T-cell (primary cell): ENCODE results near the gene MPZL2. TPM values are rescaled to one million over a fixed set of nuclear protein-coding genes. Genes with fewer than 3 reads are reported as not detected.

Experiments used
- ATAC-seq, 4 experiments: fragments of 200-7000 bp in 3 of 4; fragments of 150-1000 bp in 1 of 4; cut with Tn5 transposase; replicated peaks in 1 of 4; 1 replicate in 3 of 4; 2 replicates in 1 of 4; pipeline ENCODE4 v1.10.0; 2021; ENCODE audit warnings: moderate library complexity in 3 of 4, mild to moderate bottlenecking in 2 of 4, moderate number of reproducible peaks in 1 of 4
- CTCF ChIA-PET, 2 donors: fragments of 300-600 bp; sonication (Branson Sonifier 250); formaldehyde crosslinking; loops; one replicate each; lab custom pipeline; 2022; ENCODE audit warnings: antibody characterized with exemption in 2 of 2; lab: Charles Lee
- POLR2A ChIA-PET, 2 donors: fragments of 300-600 bp; sonication (Branson Sonifier 250); formaldehyde crosslinking; loops; one replicate each; lab custom pipeline; 2022; ENCODE audit warnings: antibody characterized with exemption in 2 of 2; lab: Charles Lee
- DNase-seq, 35 experiments: peaks; one replicate each; pipeline versions ENCODE4 v3.0.0 to v3.0.0-alpha.2; 2013 to 2023
- H3K27ac ChIP-seq: one replicate; pipeline ENCODE4 v1.5.1; 2013; ENCODE audit warnings: low read length
- H3K27me3 ChIP-seq, 2 experiments: replicated peaks in 1 of 2; 1 replicate in 1 of 2; 2 replicates in 1 of 2; pipeline versions ENCODE4 v1.6.1 to v1.7.0; 2013; ENCODE audit warnings: low read length in 1 of 2, mixed read lengths in 1 of 2; ENCODE audit not compliant: control insufficient read depth in 2 of 2, insufficient read depth in 2 of 2; ENCODE audit errors: extremely low read depth in 1 of 2
- H3K36me3 ChIP-seq, 2 donors: 1 replicate in 1 of 2; 2 replicates in 1 of 2; pipeline versions ENCODE4 v1.6.1 to v1.7.0; 2013; ENCODE audit warnings: low read length in 1 of 2; ENCODE audit not compliant: control insufficient read depth in 2 of 2, insufficient read depth in 1 of 2; ENCODE audit errors: extremely low read depth in 1 of 2
- H3K4me1 ChIP-seq, 2 experiments: 1 replicate in 1 of 2; 2 replicates in 1 of 2; pipeline versions ENCODE4 v1.6.1 to v1.7.0; 2013; ENCODE audit warnings: low read length in 2 of 2, mixed read lengths in 1 of 2; ENCODE audit not compliant: insufficient read depth in 2 of 2, control insufficient read depth in 1 of 2; ENCODE audit errors: extremely low read depth in 1 of 2
- H3K4me3 ChIP-seq, 2 donors: 1 replicate in 1 of 2; 2 replicates in 1 of 2; pipeline versions ENCODE4 v1.5.1 to v1.7.0; 2013; ENCODE audit warnings: mild to moderate bottlenecking in 2 of 2, low read length in 1 of 2, moderate library complexity in 1 of 2; ENCODE audit not compliant: control insufficient read depth in 1 of 2; ENCODE audit errors: extremely low read depth in 1 of 2
- H3K9me3 ChIP-seq: 2 replicates; pipeline ENCODE4 v1.7.0; 2013
- H3K27ac Mint-ChIP-seq, 2 donors: one replicate each; pipeline ENCODE4 v1.8.0; 2020 to 2021; ENCODE audit warnings: mild to moderate bottlenecking in 2 of 2, mixed read lengths in 2 of 2
- H3K27me3 Mint-ChIP-seq, 2 donors: one replicate each; pipeline ENCODE4 v1.8.0; 2021 to 2022; ENCODE audit warnings: mixed read lengths in 2 of 2
- H3K36me3 Mint-ChIP-seq: one replicate; pipeline ENCODE4 v1.8.0; 2021; ENCODE audit warnings: mixed read lengths
- H3K4me1 Mint-ChIP-seq, 3 donors: one replicate each; pipeline ENCODE4 v1.8.0; 2020 to 2022; ENCODE audit warnings: mixed read lengths in 3 of 3, mild to moderate bottlenecking in 1 of 3
- H3K4me3 Mint-ChIP-seq, 3 donors: one replicate each; pipeline ENCODE4 v1.8.0; 2020 to 2022; ENCODE audit warnings: mild to moderate bottlenecking in 3 of 3, mixed read lengths in 3 of 3, moderate library complexity in 3 of 3
- H3K9me3 Mint-ChIP-seq, 3 donors: one replicate each; pipeline ENCODE4 v1.8.0; 2020 to 2022; ENCODE audit warnings: mixed read lengths in 3 of 3
- whole genome bisulfite sequencing: methylation state at CpG from one replicate; pipeline ENCODE4 v1.1.5; 2013; ENCODE audit warnings: missing lambda C conversion rate; ENCODE audit not compliant: insufficient coverage; 5-methylcytosine and 5-hydroxymethylcytosine counted together
- total RNA-seq, 35 experiments: library from RNA in 6 of 35; stranded (reverse) in 6 of 35; fragments of 120-200 nt in 1 of 35; gene quantifications; one replicate each; pipeline versions ENCODE4 v1.2.1 to v1.2.4 and lab custom pipeline; 2013 to 2026

The MPZL2 gene
- total RNA-seq, 5 donors from 2014 or later (not counting 1 experiment from before 2014, with no cell fraction given): 0.85 to 5.6 (median 2.0) TPM

- DNase-seq (peak in 1 of 35 experiments; percentile 46), ATAC-seq (peak; percentile 53 to 66 (median 56))
- Mint-ChIP-seq H3K4me3 (peak overlapping the region; percentile 76 to 91 (median 80)), H3K27ac (peak overlapping the region; percentile 91 to 95), H3K9me3 (no peaks in the 10 kb centered on the region), H3K4me1 (peaks cover 97 to 99% (median 98%) of the 10 kb centered on the region in 3 donors), H3K36me3 (peaks cover 25% of the 10 kb centered on the region), H3K27me3 (no peaks in the 10 kb centered on the region)
- Histone ChIP-seq H3K4me1 (peaks cover 58 to 82% of the 10 kb centered on the region in 2 experiments), H3K4me3 (peak overlapping the region in 1 of 2 donors; percentile 26), H3K27ac (peak overlapping the region; percentile 76), H3K36me3 (peaks cover 0 to 4% of the 10 kb centered on the region in 2 donors), H3K9me3 (no peaks in the 10 kb centered on the region), H3K27me3 (no peaks in the 10 kb centered on the region)
- POLR2A ChIA-PET: no interaction called here
- CTCF ChIA-PET: interaction anchor here in 1 of 2 donors (0.8 to 1.9 kb wide), 2 partner anchors 16 to 19 kb away, joined by 3 to 10 read pairs; no protein-coding TSS in a partner anchor
- WGBS: 40% methylated on average over 1 of the region's 3 CpGs
Observed at GRCh38 chr11:118217575-118217974, 46.5 kb downstream of the MPZL2 start.

DNA sequence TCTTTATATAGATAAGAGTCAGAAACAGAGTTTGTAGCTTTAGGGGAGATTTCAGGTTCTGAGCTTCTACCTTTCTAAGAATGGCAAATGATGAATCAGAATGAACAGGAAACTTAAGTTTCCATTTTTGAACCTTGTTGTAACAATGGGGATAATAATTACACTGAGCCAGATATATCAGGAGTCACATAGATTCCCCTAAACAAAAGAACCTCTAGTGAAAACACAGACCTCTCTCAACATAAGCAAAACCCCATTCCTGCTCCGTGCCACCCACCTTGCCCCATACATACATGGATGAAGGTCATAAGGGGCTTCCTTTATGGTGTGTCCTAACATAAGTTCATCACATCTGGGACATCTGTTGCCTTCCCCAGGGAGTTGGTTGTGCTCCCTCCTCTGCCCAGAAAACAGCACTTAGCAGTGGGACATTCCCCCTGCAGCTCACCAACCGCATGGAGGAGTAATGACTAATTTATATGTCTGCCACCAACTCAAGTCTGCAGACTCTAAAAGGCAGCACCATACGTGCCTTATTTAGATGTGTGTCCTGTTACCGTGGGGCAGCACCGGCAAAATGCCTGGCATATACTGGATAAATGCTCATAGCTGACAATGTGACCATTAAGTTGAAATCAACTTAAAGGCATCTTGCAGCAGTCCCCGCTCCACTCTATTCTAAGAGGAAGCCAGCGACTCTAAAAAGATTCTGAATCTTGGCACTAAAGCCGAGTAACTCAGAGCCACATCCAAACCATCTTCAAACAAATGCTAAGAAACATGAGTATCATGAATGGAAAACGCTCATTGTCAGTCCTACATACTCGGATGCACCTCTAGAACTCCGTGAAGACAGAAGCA lies 47.2 kb downstream of the MPZL2 start:
- ChIA-PET CTCF (interaction anchor here (0.6 to 1.9 kb wide), 8 partner anchors 8 to 145 kb away, joined by 3 to 10 read pairs (median 3); partner anchors contain the start of gene JAML (in 1 of the 2)), POLR2A (interaction anchor here in 1 of 2 donors (0.6 kb wide), 2 partner anchors 23 to 88 kb away, joined by 3 to 9 read pairs; no protein-coding TSS in a partner anchor)
- H3K27ac ChIP-seq: peak overlapping the region; percentile 76
- ATAC-seq: peak; percentile 73 to 75 (median 74)
- WGBS: 0% methylated on average over 3 of the region's 11 CpGs
- H3K36me3 Mint-ChIP-seq: peaks cover 32% of the 10 kb centered on the region
- no peaks in the 10 kb centered on the region for H3K9me3 Mint-ChIP-seq
- H3K27me3 Mint-ChIP-seq: no peaks in the 10 kb centered on the region
- H3K4me1 Mint-ChIP-seq: peaks cover 97 to 99% (median 98%) of the 10 kb centered on the region in 3 donors
- H3K27ac Mint-ChIP-seq: peak overlapping the region; percentile 91 to 95
- peaks cover 0 to 11% of the 10 kb centered on the region in 2 donors for H3K36me3 ChIP-seq
- peaks cover 55 to 81% of the 10 kb centered on the region in 2 experiments for H3K4me1 ChIP-seq
- no peaks in the 10 kb centered on the region for H3K9me3 ChIP-seq
- H3K27me3 ChIP-seq: no peaks in the 10 kb centered on the region
- H3K4me3 Mint-ChIP-seq: peak overlapping the region; percentile 76 to 91 (median 80)
- H3K4me3 ChIP-seq: peak overlapping the region in 1 of 2 donors; percentile 26
- peak in 11 of 35 experiments; percentile 10 to 68 (median 19) for DNase-seq

- Mint-ChIP-seq H3K9me3 (no peaks in the 10 kb centered on the region), H3K36me3 (peaks cover 43% of the 10 kb centered on the region), H3K4me3 (peak overlapping the region; percentile 76 to 91 (median 80)), H3K4me1 (peaks cover 91 to 94% (median 94%) of the 10 kb centered on the region in 3 donors), H3K27me3 (no peaks in the 10 kb centered on the region), H3K27ac (peak overlapping the region; percentile 91 to 95)
- peaks cover 0 to 22% of the 10 kb centered on the region in 2 donors for H3K36me3 ChIP-seq
- CTCF ChIA-PET: interaction anchor here in 1 of 2 donors (0.9 to 1.9 kb wide), 4 partner anchors 9 to 48 kb away, joined by 3 to 10 read pairs (median 6); partner anchors contain the start of genes JAML and MPZL2
- H3K27ac ChIP-seq: peak overlapping the region; percentile 76
- POLR2A ChIA-PET: no interaction called here
- H3K27me3 ChIP-seq: no peaks in the 10 kb centered on the region
- no peak overlapping the region for H3K4me3 ChIP-seq
- no peak for ATAC-seq
- peaks cover 46 to 73% of the 10 kb centered on the region in 2 experiments for H3K4me1 ChIP-seq
- no peaks in the 10 kb centered on the region for H3K9me3 ChIP-seq
- DNase-seq: no peak
- no CpG with 5 or more reads among the region's 7 CpGs for WGBS
Observed at GRCh38 chr11:118215765-118216164, 48.3 kb downstream of the MPZL2 start.

DNA sequence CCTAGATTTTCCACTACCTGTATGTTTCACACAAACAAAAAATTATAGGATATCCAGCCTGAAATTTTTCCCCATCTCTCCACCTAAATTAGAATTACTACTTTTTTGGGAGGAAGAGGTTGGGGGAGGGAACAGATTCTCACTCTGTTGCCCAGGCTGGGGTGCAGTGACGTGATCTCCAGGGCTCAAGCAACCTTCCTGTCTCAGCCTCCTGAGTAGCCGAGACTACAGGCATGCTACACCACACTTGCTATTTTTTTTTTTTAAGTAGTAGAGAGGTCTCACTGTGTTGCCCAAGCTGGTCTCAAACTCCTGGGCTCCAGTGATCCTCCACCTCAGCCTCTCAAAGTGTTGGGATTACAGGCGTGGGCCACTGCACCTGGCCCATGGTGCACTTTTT lies 48.8 kb downstream of the MPZL2 start:
- Histone ChIP-seq H3K4me1 (peaks cover 42 to 69% of the 10 kb centered on the region in 2 experiments), H3K4me3 (no peak overlapping the region), H3K36me3 (peaks cover 0 to 27% of the 10 kb centered on the region in 2 donors), H3K27me3 (no peaks in the 10 kb centered on the region), H3K27ac (peak overlapping the region; percentile 76), H3K9me3 (no peaks in the 10 kb centered on the region)
- ChIA-PET POLR2A (interaction anchor here in 1 of 2 donors (0.6 to 1.6 kb wide), 2 partner anchors 13 to 45 kb away, joined by 3 read pairs; no protein-coding TSS in a partner anchor), CTCF (interaction anchor here (0.6 to 1.5 kb wide), 6 partner anchors 9 to 360 kb away, joined by 3 to 10 read pairs (median 4); partner anchors contain the start of genes JAML (in 1 of the 2) and MPZL2 (in 1 of the 2))
- Mint-ChIP-seq H3K4me3 (peak overlapping the region; percentile 48 to 91 (median 76)), H3K9me3 (no peaks in the 10 kb centered on the region), H3K4me1 (peaks cover 89 to 90% (median 89%) of the 10 kb centered on the region in 3 donors), H3K27me3 (no peaks in the 10 kb centered on the region), H3K27ac (peak overlapping the region; percentile 91 to 95), H3K36me3 (peaks cover 48% of the 10 kb centered on the region)
- peak in 3 of 4 experiments; percentile 47 to 58 (median 50) for ATAC-seq
- peak in 3 of 35 experiments; percentile 26 to 52 (median 27) for DNase-seq
- WGBS: no CpG with 5 or more reads among the region's 3 CpGs

DNA sequence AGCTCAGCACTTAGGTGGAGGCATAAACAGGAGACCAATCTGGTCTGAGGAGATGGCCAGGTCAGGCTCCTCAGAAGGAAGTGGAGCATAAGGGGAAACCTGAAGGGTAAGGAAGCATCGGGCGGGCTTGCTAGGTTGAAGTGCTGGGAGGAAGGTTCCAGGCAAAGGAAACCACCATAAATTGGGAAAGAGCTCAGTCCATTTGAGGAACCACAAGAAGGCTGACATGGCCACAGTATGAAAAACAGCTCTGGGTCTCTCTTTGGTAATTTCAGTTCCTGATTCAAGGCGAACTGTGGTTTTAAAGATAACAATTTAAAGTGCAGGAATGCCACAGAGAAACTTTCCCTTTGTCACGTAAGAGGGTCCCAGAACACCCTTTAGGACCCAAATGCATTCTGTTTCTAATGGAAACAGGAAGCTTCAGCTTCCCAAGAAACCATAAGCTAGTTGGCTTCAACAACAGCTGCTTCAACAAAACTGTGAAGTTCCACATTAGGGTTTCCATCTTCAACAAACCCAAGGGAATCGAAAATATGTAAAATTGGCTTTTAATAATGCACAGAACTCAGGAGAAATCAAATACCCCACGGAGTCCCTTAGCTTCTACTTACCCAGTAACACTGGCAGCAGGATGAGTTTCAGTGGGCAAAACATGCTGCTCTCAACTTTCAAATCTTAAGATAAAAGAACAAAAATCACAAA lies 49.7 kb downstream of the MPZL2 start:
- WGBS: 44% methylated on average over 3 of the region's 6 CpGs
- Mint-ChIP-seq H3K36me3 (peaks cover 42% of the 10 kb centered on the region), H3K4me1 (peaks cover 82 to 86% (median 82%) of the 10 kb centered on the region in 3 donors), H3K9me3 (no peaks in the 10 kb centered on the region), H3K27me3 (no peaks in the 10 kb centered on the region), H3K4me3 (peak overlapping the region; percentile 48 to 91 (median 76)), H3K27ac (peak overlapping the region; percentile 91 to 95)
- DNase-seq (no peak), ATAC-seq (no peak)
- no peak overlapping the region for H3K27ac ChIP-seq
- peaks cover 42 to 60% of the 10 kb centered on the region in 2 experiments for H3K4me1 ChIP-seq
- H3K4me3 ChIP-seq: no peak overlapping the region
- H3K9me3 ChIP-seq: no peaks in the 10 kb centered on the region
- CTCF ChIA-PET: interaction anchor here (0.6 to 1.3 kb wide), 9 partner anchors 10 to 443 kb away, joined by 3 to 6 read pairs (median 4); partner anchors contain the start of genes JAML (in 1 of the 2), MPZL2 (in 1 of the 2) and MPZL3 (in 1 of the 2)
- no peaks in the 10 kb centered on the region for H3K27me3 ChIP-seq
- POLR2A ChIA-PET: interaction anchor here (0.5 to 1.8 kb wide), 11 partner anchors 10 to 1362 kb away, joined by 3 to 10 read pairs (median 4); partner anchors contain the start of genes JAML (in 1 of the 2) and MPZL3 (in 1 of the 2)
- peaks cover 0 to 36% of the 10 kb centered on the region in 2 donors for H3K36me3 ChIP-seq
